Activated CD4-positive, alpha-beta T cell treated with anti-CD3 and anti-CD28 coated beads, Interleukin-2, amount 10 ng/mL, durations not matched to agents 24 days and 14 days (primary cell): ENCODE data around the gene ANKRD23. TPM values are rescaled to one million over a fixed set of nuclear protein-coding genes. Genes with fewer than 3 reads are reported as not detected.
A peak's percentile ranks its signal among the peaks of the same experiment; 100 is the strongest.
"Not testable (repeated sequence)": the region's sequence is repeated elsewhere in the genome, so short reads cannot be mapped to it uniquely, and the experiment has no call there.

Experiments used
- DNase-seq: peaks from one replicate; pipeline ENCODE4 v3.0.0; 2022
- H3K27ac Mint-ChIP-seq: one replicate; pipeline ENCODE4 v1.8.0; 2022; ENCODE audit warnings: mild to moderate bottlenecking, mixed read lengths
- H3K27me3 Mint-ChIP-seq: one replicate; pipeline ENCODE4 v1.8.0; 2022; ENCODE audit warnings: mixed read lengths
- H3K36me3 Mint-ChIP-seq: one replicate; pipeline ENCODE4 v1.8.0; 2022; ENCODE audit warnings: low read depth, mild to moderate bottlenecking, mixed read lengths
- H3K4me1 Mint-ChIP-seq: one replicate; pipeline ENCODE4 v1.8.0; 2021; ENCODE audit warnings: mixed read lengths
- H3K4me3 Mint-ChIP-seq: one replicate; pipeline ENCODE4 v1.8.0; 2022; ENCODE audit warnings: mild to moderate bottlenecking, moderate library complexity, mixed read lengths
- H3K9me3 Mint-ChIP-seq: one replicate; pipeline ENCODE4 v1.8.0; 2021; ENCODE audit warnings: mixed read lengths
- intact Hi-C: fragments of 100-400 bp; cut with micrococcal nuclease; formaldehyde crosslinking; loops from one replicate; pipeline ENCODE4 v1.15.1; 2023
- total RNA-seq: library from RNA; stranded (reverse); gene quantifications from 2 replicates; pipeline ENCODE4 v1.2.3, GENCODE V29; 2022

Gene ANKRD23
- total RNA-seq, result 6.7 and 8.4 TPM in 2 replicates

DNA sequence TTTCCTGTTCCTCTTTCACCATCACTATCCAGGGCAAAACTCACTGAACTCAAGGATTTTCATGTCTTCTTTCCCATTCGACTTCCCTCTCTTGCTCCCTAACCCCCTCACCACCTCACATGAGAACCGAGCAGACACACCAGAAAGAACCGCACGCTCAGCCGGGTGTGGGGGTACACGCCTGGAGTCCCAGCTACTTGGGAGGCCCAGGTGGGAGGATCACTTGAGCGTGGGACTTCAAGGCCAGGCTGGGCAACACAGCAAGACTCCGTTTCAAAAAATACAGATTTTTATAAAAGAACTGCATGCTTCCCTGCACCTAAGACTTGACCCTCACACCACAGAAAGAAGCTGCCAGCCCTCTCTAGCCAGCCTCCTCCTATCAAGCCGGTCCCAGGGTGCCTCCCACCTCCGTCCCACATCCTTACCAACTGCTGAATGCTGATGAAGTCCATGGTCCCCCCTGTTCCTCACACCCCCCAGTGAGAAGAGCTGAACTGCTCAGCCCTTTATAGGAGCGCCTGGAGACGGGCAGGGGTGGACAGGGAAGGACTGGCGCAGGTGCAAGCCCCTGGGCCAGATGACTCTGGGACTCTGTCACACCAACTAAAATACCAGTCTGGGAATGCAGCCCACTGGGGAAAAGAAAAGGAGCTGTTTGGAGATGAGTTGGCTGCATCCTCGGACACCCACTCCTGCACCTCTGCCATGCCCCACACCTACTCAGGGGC lies at the start of gene ANKRD23:
Gene ANKRD23 (minus strand): TSS at position 484 of the 731 bp plus-strand sequence. CDS start 29 bp downstream, at position 455.
- Mint-ChIP-seq H3K9me3 (no peaks in the 10 kb centered on the region), H3K27ac (peak within 1 kb of the TSS; percentile 52), H3K4me1 (peaks cover 13% of the 10 kb centered on the region), H3K36me3 (peaks cover 27% of the 10 kb centered on the region), H3K27me3 (no peaks in the 10 kb centered on the region), H3K4me3 (no peak within 1 kb of the TSS)
- intact Hi-C loops, result no loop called here
- no peak for DNase-seq

- DNase-seq, result peak; percentile 77
- H3K27me3 Mint-ChIP-seq, result peaks cover 2% of the 10 kb centered on the region
- H3K4me1 Mint-ChIP-seq, result peaks cover 29% of the 10 kb centered on the region
- H3K36me3 Mint-ChIP-seq, result no peaks in the 10 kb centered on the region
- peak overlapping the region; percentile 39 for H3K4me3 Mint-ChIP-seq
- no peaks in the 10 kb centered on the region for H3K9me3 Mint-ChIP-seq
- intact Hi-C loops, result no loop called here
- no peak overlapping the region for H3K27ac Mint-ChIP-seq
Measured at GRCh38 chr2:96891591-96892333, 47.9 kb upstream of the ANKRD23 start.

DNA sequence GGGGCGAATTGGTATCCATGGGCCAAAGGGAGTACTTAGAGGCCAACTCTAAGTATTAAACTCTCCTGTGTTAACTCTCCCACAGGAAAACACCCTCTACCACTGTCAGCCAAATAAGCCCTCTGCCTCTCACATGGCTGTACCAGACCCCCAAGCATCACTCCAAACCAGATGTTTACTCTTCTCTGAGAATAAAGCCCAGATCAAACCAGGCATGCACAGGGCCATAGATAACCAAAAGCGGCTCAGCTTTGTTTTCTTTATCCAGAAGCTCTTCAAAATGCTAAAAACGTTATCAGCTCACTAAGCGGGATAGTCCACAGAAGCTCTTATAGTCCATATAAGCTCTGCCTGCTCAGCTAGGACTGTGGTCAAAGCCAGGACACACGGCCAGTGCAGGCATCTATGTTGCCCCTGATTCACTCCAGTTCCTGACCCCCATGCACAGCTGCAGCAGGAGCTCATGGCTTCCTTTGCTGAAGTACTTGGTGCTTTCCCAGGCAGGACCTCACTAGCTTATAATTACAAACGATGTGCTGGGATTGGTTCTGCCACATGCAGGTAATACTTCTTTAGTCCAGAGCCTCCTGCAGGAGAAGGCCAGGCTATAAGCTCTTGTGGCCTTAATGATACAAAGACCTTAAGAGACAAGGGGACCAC lies 47.0 kb upstream of the ANKRD23 start:
- DNase-seq, result no peak
- no peak overlapping the region for H3K27ac Mint-ChIP-seq
- H3K27me3 Mint-ChIP-seq, result peaks cover 4% of the 10 kb centered on the region
- H3K4me3 Mint-ChIP-seq, result peak overlapping the region; percentile 39
- H3K36me3 Mint-ChIP-seq, result no peaks in the 10 kb centered on the region
- intact Hi-C loops, result no loop called here
- H3K9me3 Mint-ChIP-seq, result no peaks in the 10 kb centered on the region
- H3K4me1 Mint-ChIP-seq, result peaks cover 23% of the 10 kb centered on the region

- H3K36me3 Mint-ChIP-seq, result no peaks in the 10 kb centered on the region
- intact Hi-C loops, result no loop called here
Measured at GRCh38 chr2:96890252-96890651, 46.4 kb upstream of the ANKRD23 start.

DNA sequence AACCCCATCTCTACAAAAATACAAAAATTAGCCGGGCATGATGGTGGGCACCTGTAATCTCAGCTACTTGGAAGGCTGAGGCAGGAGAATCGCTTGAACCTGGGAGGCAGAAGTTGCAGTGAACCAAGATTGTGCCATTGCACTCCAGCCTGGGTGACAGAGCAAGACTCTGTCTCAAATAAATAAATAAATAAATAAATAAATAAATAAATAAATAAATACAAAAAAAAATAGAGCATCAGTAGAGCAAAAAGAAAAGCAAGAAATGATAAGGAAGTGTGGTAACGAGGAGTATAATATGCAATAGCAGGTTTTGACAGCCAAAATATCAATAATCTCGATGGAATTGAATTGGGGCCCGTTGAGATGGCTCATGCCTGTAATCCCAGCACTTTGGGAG lies 45.7 kb upstream of the ANKRD23 start:
- H3K27me3 Mint-ChIP-seq, intact Hi-C loops, H3K36me3 Mint-ChIP-seq, H3K4me3 Mint-ChIP-seq, DNase-seq, H3K9me3 Mint-ChIP-seq, H3K27ac Mint-ChIP-seq: not testable (repeated sequence)
- H3K4me1 Mint-ChIP-seq, result peaks cover 20% of the 10 kb centered on the region

More at GRCh38 chr2:96890252-96890651, 46.4 kb upstream of the ANKRD23 start:
- Mint-ChIP-seq H3K27ac (no peak overlapping the region), H3K9me3 (no peaks in the 10 kb centered on the region), H3K4me3 (no peak overlapping the region), H3K4me1 (peaks cover 23% of the 10 kb centered on the region), H3K27me3 (peaks cover 4% of the 10 kb centered on the region)
- DNase-seq, result no peak

- H3K27me3 Mint-ChIP-seq, result peaks cover 5% of the 10 kb centered on the region
- intact Hi-C loops, result no loop called here
- H3K9me3 Mint-ChIP-seq, result no peaks in the 10 kb centered on the region
- DNase-seq, result no peak
- no peaks in the 10 kb centered on the region for H3K36me3 Mint-ChIP-seq
- H3K27ac Mint-ChIP-seq, result no peak overlapping the region
- H3K4me3 Mint-ChIP-seq, result no peak overlapping the region
- H3K4me1 Mint-ChIP-seq, result peaks cover 20% of the 10 kb centered on the region
Measured at GRCh38 chr2:96888072-96889011, 44.5 kb upstream of the ANKRD23 start.

- Mint-ChIP-seq H3K27ac (no peak overlapping the region), H3K27me3 (peaks cover 5% of the 10 kb centered on the region), H3K4me1 (peaks cover 19% of the 10 kb centered on the region), H3K4me3 (no peak overlapping the region), H3K9me3 (no peaks in the 10 kb centered on the region), H3K36me3 (no peaks in the 10 kb centered on the region)
- intact Hi-C loops, result no loop called here
- DNase-seq, result no peak
Measured at GRCh38 chr2:96887493-96888012, 43.7 kb upstream of the ANKRD23 start.

DNA sequence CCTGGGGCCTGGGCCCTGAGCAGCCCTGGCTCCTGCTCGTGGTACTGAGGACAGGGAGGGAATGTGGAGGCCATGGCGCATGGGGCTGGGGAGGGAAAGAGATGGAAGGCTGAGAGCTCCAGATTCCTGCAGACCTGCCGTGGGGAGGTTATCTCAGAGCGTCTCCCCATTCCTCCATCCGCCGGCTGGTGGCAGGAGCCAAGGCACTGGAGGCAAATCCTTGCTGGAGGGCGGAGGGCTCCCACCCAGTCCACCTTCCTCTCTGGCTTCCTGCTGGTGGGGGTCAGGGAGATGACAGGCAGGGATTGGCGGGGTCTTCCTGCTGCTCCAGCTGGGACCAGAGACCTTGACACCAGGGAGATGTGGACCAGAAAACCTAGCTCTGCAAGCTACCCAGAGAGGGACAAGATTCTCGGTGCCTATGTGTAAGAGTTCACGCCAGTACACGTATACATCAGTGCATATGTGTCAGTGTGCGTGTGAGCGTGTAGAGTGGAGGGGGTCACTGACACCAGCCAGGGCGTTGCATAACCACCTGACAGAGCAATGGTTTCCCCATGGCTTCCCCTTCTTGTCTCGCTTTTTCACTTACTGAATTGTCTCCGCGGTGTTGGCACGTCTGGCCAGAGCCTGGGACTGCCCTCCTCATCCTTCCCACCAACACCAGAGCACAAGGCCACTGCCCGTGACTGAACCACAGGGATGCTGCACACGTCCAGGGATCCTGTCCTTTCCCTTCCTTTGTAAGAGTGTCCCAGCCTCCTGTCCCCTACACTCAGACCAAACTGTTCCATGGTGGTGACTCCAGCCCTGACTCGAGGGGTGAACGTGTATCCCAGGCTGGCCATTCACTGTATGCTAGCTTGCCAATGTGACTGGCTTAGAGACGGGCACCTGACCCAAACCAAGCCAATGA lies 41.9 kb upstream of the ANKRD23 start:
- Mint-ChIP-seq H3K27ac (no peak overlapping the region), H3K27me3 (peaks cover 5% of the 10 kb centered on the region), H3K4me3 (no peak overlapping the region), H3K36me3 (no peaks in the 10 kb centered on the region), H3K4me1 (peaks cover 8% of the 10 kb centered on the region), H3K9me3 (no peaks in the 10 kb centered on the region)
- no peak for DNase-seq
- intact Hi-C loops, result no loop called here

DNA sequence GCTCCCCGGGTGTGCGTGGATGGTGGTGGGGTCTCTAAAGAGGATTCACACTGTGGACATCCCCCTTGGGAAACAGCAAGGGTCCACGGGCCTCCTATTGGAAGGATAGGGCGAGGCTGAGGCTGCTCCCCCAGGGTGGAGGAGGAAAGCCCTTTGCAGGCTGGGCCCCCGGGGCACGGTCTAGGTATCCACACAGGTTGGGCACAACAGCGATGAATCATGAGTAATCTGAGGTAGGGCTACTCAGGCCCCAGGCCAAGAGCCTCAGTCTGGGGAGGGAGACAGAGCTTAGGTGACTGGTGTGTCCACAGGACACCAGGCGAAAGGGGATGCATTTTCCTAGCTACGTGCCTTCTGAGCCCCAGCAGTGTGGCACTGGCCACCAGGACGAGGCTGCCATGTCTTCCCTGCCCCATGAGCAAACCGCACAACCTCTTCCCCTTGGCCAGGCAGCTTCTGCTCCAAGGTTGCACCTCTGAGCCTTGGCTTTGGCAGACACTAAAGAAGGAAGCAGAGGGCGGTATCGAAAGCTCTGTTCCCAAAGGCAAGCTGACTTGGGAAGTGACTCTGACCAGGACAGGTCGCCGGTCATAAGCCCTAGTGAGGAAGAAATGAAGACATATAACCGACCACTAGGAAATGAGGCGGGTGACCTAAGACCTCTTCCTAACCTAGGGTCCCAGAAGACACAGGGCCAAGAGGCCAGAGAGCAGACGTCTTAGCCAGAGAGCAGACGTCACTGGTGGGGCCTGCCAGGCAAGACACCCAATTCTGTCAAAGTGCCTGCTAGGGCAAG lies 40.7 kb upstream of the ANKRD23 start:
- intact Hi-C loops, result no loop called here
- no peak overlapping the region for H3K4me3 Mint-ChIP-seq
- H3K9me3 Mint-ChIP-seq, result no peaks in the 10 kb centered on the region
- H3K4me1 Mint-ChIP-seq, result peaks cover 7% of the 10 kb centered on the region
- H3K36me3 Mint-ChIP-seq, result no peaks in the 10 kb centered on the region
- no peak overlapping the region for H3K27ac Mint-ChIP-seq
- H3K27me3 Mint-ChIP-seq, result peaks cover 5% of the 10 kb centered on the region
- DNase-seq, result no peak

- no peak overlapping the region for H3K27ac Mint-ChIP-seq
- H3K4me1 Mint-ChIP-seq, result peaks cover 5% of the 10 kb centered on the region
- no peaks in the 10 kb centered on the region for H3K36me3 Mint-ChIP-seq
- H3K4me3 Mint-ChIP-seq, result no peak overlapping the region
- no peak for DNase-seq
- H3K27me3 Mint-ChIP-seq, result peaks cover 5% of the 10 kb centered on the region
- intact Hi-C loops, result no loop called here
- H3K9me3 Mint-ChIP-seq, result no peaks in the 10 kb centered on the region
Measured at GRCh38 chr2:96883306-96883705, 39.5 kb upstream of the ANKRD23 start.

DNA sequence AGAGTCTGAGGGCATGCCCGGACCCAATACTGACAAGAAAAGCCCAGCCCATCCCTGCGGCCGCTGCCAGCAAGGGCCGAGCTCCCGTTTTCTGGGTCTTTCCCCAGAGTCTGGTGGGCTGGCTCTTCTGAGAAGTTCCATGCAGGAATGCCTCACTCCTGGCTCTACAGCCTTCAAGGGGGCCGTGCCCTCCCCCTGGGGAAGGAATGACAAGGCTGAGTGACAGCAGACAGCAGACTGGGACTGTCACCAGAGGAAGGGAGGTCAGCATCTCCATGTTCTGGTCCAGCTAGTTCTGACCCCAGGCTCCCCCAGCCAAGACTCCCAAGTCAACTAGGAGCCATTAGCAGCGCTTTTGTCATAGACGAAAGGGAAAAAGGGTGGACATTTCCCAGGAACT lies 39.1 kb upstream of the ANKRD23 start:
- Mint-ChIP-seq H3K9me3 (no peaks in the 10 kb centered on the region), H3K36me3 (no peaks in the 10 kb centered on the region)

DNA sequence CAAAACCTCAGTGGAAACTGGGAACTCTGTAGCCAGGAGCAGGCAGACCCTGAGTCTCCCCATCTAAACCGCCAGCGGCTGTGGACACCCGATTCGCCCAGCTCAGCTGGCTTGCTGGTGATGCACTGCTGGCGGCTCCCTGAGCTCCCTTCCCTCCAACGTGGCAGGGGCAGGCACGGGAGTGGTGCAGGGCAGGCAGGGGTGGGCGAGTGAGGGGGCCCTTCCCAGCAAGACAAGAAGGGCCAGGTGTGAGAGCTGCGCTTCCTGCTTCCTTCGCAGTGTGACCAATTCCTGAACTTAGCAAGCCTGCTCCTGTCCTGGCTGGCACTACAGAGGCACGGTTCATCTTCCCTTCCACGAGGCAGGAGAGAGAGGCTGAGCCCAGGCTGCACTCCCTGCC lies 38.4 kb upstream of the ANKRD23 start:
- Mint-ChIP-seq H3K27me3 (peaks cover 4% of the 10 kb centered on the region), H3K4me1 (peaks cover under 1% of the 10 kb centered on the region), H3K36me3 (no peaks in the 10 kb centered on the region), H3K4me3 (no peak overlapping the region), H3K9me3 (no peaks in the 10 kb centered on the region), H3K27ac (no peak overlapping the region)
- intact Hi-C loops, result no loop called here
- no peak for DNase-seq

More for the DNA sequence above, 39.1 kb upstream of the ANKRD23 start:
- Mint-ChIP-seq H3K27me3 (peaks cover 5% of the 10 kb centered on the region), H3K4me1 (peaks cover 2% of the 10 kb centered on the region), H3K4me3 (no peak overlapping the region), H3K27ac (no peak overlapping the region)
- DNase-seq, result no peak
- intact Hi-C loops, result no loop called here
